Neural crest cell (in vitro differentiated cells): ENCODE measurements around the gene ATRN. TPM values are rescaled to one million over a fixed set of nuclear protein-coding genes. Genes with fewer than 3 reads are reported as not detected.

Experiments used
- DNase-seq: peaks from one replicate; pipeline ENCODE4 v3.0.0; 2021; ENCODE audit warnings: low read depth, mixed read lengths, low spot score
- H3K27ac Mint-ChIP-seq: one replicate; pipeline ENCODE4 v1.8.0; 2021; ENCODE audit warnings: mild to moderate bottlenecking, mixed read lengths; ENCODE audit not compliant: unreplicated experiment
- H3K27me3 Mint-ChIP-seq: 2 replicates; pipeline ENCODE4 v1.8.0; 2021; ENCODE audit warnings: low read depth, mild to moderate bottlenecking, mixed read lengths
- H3K36me3 Mint-ChIP-seq: 2 replicates; pipeline ENCODE4 v1.8.0; 2021; ENCODE audit warnings: low read depth, mild to moderate bottlenecking, mixed read lengths
- H3K4me1 Mint-ChIP-seq: 2 replicates; pipeline ENCODE4 v1.8.0; 2021; ENCODE audit warnings: mixed read lengths
- H3K4me3 Mint-ChIP-seq: one replicate; pipeline ENCODE4 v1.8.0; 2021; ENCODE audit warnings: mild to moderate bottlenecking, mixed read lengths
- H3K9me3 Mint-ChIP-seq: 2 replicates; pipeline ENCODE4 v1.8.0; 2021; ENCODE audit warnings: mixed read lengths
- total RNA-seq: library from RNA; stranded (reverse); gene quantifications from 2 replicates; pipeline ENCODE4 v1.2.1, GENCODE V29; 2021
- TF ChIP-seq, protein P1 (sequence below): fragments of 200-600 bp; sonication (generic); conservative IDR thresholded peaks from 2 replicates; pipeline ENCODE4 v1.5.0; 2021; ENCODE audit warnings: antibody characterized with exemption, mild to moderate bottlenecking

Gene ATRN
- total RNA-seq, 1 donor from 2014 or later: 28.6 TPM

- DNase-seq: no peak
- TF ChIP-seq, protein P1, sequence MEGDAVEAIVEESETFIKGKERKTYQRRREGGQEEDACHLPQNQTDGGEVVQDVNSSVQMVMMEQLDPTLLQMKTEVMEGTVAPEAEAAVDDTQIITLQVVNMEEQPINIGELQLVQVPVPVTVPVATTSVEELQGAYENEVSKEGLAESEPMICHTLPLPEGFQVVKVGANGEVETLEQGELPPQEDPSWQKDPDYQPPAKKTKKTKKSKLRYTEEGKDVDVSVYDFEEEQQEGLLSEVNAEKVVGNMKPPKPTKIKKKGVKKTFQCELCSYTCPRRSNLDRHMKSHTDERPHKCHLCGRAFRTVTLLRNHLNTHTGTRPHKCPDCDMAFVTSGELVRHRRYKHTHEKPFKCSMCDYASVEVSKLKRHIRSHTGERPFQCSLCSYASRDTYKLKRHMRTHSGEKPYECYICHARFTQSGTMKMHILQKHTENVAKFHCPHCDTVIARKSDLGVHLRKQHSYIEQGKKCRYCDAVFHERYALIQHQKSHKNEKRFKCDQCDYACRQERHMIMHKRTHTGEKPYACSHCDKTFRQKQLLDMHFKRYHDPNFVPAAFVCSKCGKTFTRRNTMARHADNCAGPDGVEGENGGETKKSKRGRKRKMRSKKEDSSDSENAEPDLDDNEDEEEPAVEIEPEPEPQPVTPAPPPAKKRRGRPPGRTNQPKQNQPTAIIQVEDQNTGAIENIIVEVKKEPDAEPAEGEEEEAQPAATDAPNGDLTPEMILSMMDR: no peak
- H3K4me1 Mint-ChIP-seq: peaks cover under 1% of the 10 kb centered on the region
- H3K36me3 Mint-ChIP-seq: peaks cover 8% of the 10 kb centered on the region
- no peak overlapping the region for H3K27ac Mint-ChIP-seq
- no peaks in the 10 kb centered on the region for H3K27me3 Mint-ChIP-seq
- H3K4me3 Mint-ChIP-seq: no peak overlapping the region
- no peaks in the 10 kb centered on the region for H3K9me3 Mint-ChIP-seq
These were observed 105.5 kb downstream of the ATRN start for GRCh38 chr20:3576363-3576762.

DNA sequence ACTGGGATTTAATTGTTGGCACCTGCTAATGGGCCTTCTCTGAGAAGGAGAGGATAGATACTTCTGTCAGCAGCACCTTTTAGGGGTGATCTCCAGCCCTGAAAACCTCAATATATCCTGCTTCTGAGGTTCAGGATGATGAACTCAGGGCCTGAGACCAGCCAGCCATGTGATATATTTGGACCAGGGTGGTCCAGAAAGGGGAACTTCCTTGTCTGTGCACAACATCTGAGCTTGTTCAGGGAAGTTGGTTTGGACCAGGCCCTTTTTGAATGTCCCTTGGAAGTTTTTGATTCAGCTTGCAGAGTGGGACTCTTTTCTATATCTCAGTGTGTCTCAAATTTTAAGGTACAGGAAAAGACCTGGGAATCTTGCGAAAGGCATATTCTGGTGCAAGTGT, 106.5 kb downstream of the ATRN start:
- H3K36me3 Mint-ChIP-seq: peaks cover 11% of the 10 kb centered on the region
- no peak overlapping the region for H3K27ac Mint-ChIP-seq
- H3K9me3 Mint-ChIP-seq: no peaks in the 10 kb centered on the region
- DNase-seq: no peak
- no peaks in the 10 kb centered on the region for H3K4me1 Mint-ChIP-seq
- TF ChIP-seq, protein P1: no peak
- no peak overlapping the region for H3K4me3 Mint-ChIP-seq
- no peaks in the 10 kb centered on the region for H3K27me3 Mint-ChIP-seq

DNA sequence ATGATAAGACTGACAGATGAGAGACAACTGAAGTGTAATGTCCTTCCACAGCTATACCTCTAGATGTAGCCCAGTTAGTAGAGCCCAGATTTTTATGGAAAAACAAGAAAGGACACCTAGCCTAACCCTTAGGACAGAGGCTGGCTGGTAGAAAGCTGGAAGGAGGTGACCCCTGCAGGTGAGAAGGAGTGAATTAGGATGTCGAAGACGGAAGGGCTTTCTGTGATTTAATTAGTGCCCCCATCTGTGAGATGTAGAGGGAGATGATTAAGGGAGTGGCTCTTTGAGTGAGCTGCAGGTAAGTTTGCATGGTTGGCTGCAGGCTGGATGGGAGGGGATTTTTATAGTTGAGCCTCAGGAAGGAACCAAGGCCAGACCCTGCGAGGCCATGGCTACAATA, 109.6 kb downstream of the ATRN start:
- Mint-ChIP-seq H3K27me3 (no peaks in the 10 kb centered on the region), H3K27ac (no peak overlapping the region), H3K36me3 (peaks cover 25% of the 10 kb centered on the region), H3K4me3 (no peak overlapping the region), H3K4me1 (no peaks in the 10 kb centered on the region), H3K9me3 (no peaks in the 10 kb centered on the region)
- TF ChIP-seq, protein P1: no peak
- no peak for DNase-seq

GRCh38 chr20:3583765-3584164, 112.9 kb downstream of the ATRN start:
- Mint-ChIP-seq H3K4me3 (no peak overlapping the region), H3K9me3 (peaks cover 14% of the 10 kb centered on the region), H3K36me3 (peaks cover 45% of the 10 kb centered on the region), H3K27me3 (no peaks in the 10 kb centered on the region), H3K27ac (no peak overlapping the region), H3K4me1 (no peaks in the 10 kb centered on the region)
- no peak for DNase-seq
- TF ChIP-seq, protein P1: no peak

DNA sequence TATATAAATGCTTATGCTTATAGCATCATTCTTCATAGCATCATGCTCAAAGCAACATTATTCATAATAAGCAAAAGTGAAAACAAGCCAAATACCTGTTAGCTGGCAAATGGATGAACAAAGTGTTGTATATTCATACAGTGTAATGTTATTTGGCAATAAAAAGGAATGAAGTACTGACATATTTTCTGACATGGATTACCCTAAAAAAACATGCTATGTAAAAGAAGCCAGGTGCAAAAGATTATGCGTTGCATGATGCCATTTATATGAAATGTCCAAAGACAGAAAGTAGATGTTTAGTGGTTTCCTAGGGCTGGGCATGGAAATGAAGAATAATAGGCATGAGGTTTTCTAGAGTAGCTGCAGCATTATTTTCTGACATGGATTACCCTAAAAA, 115.3 kb downstream of the ATRN start:
- Mint-ChIP-seq H3K4me3 (no peak overlapping the region), H3K27ac (no peak overlapping the region), H3K4me1 (no peaks in the 10 kb centered on the region), H3K27me3 (no peaks in the 10 kb centered on the region), H3K36me3 (peaks cover 48% of the 10 kb centered on the region), H3K9me3 (peaks cover 14% of the 10 kb centered on the region)
- DNase-seq: no peak
- TF ChIP-seq, protein P1: no peak

DNA sequence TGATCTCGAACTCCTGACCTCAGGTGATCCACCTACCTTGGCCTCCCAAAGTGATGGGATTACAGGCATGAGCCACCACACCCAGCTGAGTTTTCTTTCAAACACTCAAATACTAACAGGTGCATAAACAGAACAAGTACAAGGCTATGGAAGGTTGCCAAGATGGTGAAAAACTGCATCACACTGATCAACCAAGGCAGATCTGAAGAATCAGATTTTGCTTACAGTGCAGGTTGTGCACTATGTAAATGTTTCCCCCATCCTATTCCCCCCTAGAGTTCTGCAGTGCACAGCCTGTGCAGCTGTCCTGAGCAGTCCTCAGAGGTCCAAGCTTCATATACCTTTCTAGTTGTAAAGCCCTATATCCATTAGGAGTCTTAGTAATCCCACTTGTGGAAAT, 119.3 kb downstream of the ATRN start:
- no peak overlapping the region for H3K27ac Mint-ChIP-seq
- TF ChIP-seq, protein P1: no peak
- DNase-seq: no peak
- no peaks in the 10 kb centered on the region for H3K4me1 Mint-ChIP-seq
- peaks cover 39% of the 10 kb centered on the region for H3K36me3 Mint-ChIP-seq
- peaks cover 14% of the 10 kb centered on the region for H3K9me3 Mint-ChIP-seq
- no peaks in the 10 kb centered on the region for H3K27me3 Mint-ChIP-seq
- no peak overlapping the region for H3K4me3 Mint-ChIP-seq
